K562 (cell line): ENCODE measurements around the gene DUSP5. TPM values are rescaled to one million over a fixed set of nuclear protein-coding genes. Genes with fewer than 3 reads are reported as not detected.

Experiments
- ATAC-seq: fragments of 200-7000 bp; cut with Tn5 transposase; 3 replicates; pipeline ENCODE4 v1.9.1; 2020; ENCODE audit warnings: moderate library complexity
- BruUV-seq: library from RNA; stranded (reverse); fragments of 400-500 nt; replicated peaks from 2 replicates; lab custom pipeline; 2021; lab: Mats Ljungman, UMichigan
- CTCF ChIA-PET: fragments of 300-600 bp; formaldehyde crosslinking; extraction: SDS; loops from one replicate; lab custom pipeline; 2021; ENCODE audit warnings: low intra/inter-chr PET ratio; lab: Yijun Ruan, JAX
- POLR2A ChIA-PET: fragments of 300-600, 350-650 bp; sonication (Branson Sonifier 250); formaldehyde crosslinking; extraction: SDS; loops from one replicate; lab custom pipeline; 2021; ENCODE audit warnings: antibody characterized with exemption, inconsistent platforms; lab: Yijun Ruan, JAX
- DNase-seq, 4 experiments: peaks; one replicate each; pipeline versions ENCODE4 v3.0.0 to v3.0.0-alpha.2; 2011 to 2018; ENCODE audit warnings: low spot score in 3 of 4, mixed read lengths in 3 of 4; ENCODE audit errors: extremely low read depth in 1 of 4
- FAIRE-seq: peaks from 2 replicates; lab custom pipeline; 2011; peaks lifted over from hg19 to GRCh38; lab: Jason Lieb, UNC
- H2AFZ ChIP-seq: 2 replicates; pipeline ENCODE4 v1.6.0; 2011; ENCODE audit warnings: low read depth, low read length, control low read depth, inconsistent platforms
- H3K27ac ChIP-seq: fragments of 200-600 bp; 3 replicates; pipeline ENCODE4 v1.8.0; 2011; ENCODE audit warnings: low read depth, mild to moderate bottlenecking, control low read depth, inconsistent platforms, low read length, moderate library complexity, mixed read lengths; ENCODE audit errors: extremely low read depth
- H3K27me3 ChIP-seq, 2 experiments: fragments of 300-600 bp in 1 of 2; 2 replicates in 1 of 2; 3 replicates in 1 of 2; pipeline versions ENCODE4 v1.6.0 to v1.8.0; 2011; ENCODE audit warnings: inconsistent platforms in 2 of 2, low read length in 2 of 2, mild to moderate bottlenecking in 1 of 2, mixed read lengths in 1 of 2, moderate library complexity in 1 of 2; ENCODE audit not compliant: control insufficient read depth in 2 of 2, insufficient read depth in 2 of 2
- H3K36me3 ChIP-seq: fragments of 300-600 bp; 3 replicates; pipeline ENCODE4 v1.8.0; 2011; ENCODE audit warnings: mild to moderate bottlenecking, low read length, inconsistent platforms; ENCODE audit not compliant: control insufficient read depth, insufficient read depth
- H3K4me1 ChIP-seq, 2 experiments: fragments of 200-600 bp in 1 of 2; replicated peaks in 1 of 2; 2 replicates in 1 of 2; 3 replicates in 1 of 2; pipeline versions ENCODE4 v1.5.1 to v1.8.0; 2011; ENCODE audit warnings: inconsistent platforms in 2 of 2, low read length in 2 of 2, mild to moderate bottlenecking in 1 of 2, mixed read lengths in 1 of 2, moderate library complexity in 1 of 2; ENCODE audit not compliant: control insufficient read depth in 2 of 2, insufficient read depth in 2 of 2
- H3K4me2 ChIP-seq: 2 replicates; pipeline ENCODE4 v1.6.1; 2011; ENCODE audit warnings: low read length, control low read depth, inconsistent platforms, mixed read lengths; ENCODE audit not compliant: insufficient read depth
- H3K4me3 ChIP-seq: fragments of 200-600 bp; sonication (generic), shearing (Covaris generic); 2 replicates; pipeline ENCODE4 v1.5.1; 2016; ENCODE audit warnings: control low read depth, inconsistent platforms
- H3K79me2 ChIP-seq: fragments of 200-600 bp; 3 replicates; pipeline ENCODE4 v1.8.0; 2011; ENCODE audit warnings: low read length, inconsistent platforms; ENCODE audit not compliant: control insufficient read depth, insufficient read depth
- H3K9ac ChIP-seq, 2 experiments: 2 replicates each; pipeline versions ENCODE4 v1.6.0 to v1.6.1; 2011; ENCODE audit warnings: low read depth in 2 of 2, low read length in 2 of 2, control low read depth in 1 of 2, inconsistent platforms in 1 of 2, mild to moderate bottlenecking in 1 of 2, mixed read lengths in 1 of 2; ENCODE audit not compliant: insufficient read depth in 1 of 2
- H3K9me1 ChIP-seq: one replicate; pipeline ENCODE4 v1.6.0; 2011; ENCODE audit warnings: inconsistent platforms, mild to moderate bottlenecking, low read length, moderate library complexity; ENCODE audit not compliant: control insufficient read depth, insufficient read depth
- H3K9me3 ChIP-seq: replicated peaks from 2 replicates; pipeline ENCODE4 v1.5.1; 2011; ENCODE audit warnings: low read depth, low read length, inconsistent platforms; ENCODE audit not compliant: control insufficient read depth, insufficient read depth
- H4K20me1 ChIP-seq: replicated peaks from 2 replicates; pipeline ENCODE4 v1.6.1; 2011; ENCODE audit warnings: low read length, inconsistent platforms, mixed read lengths; ENCODE audit not compliant: control insufficient read depth, insufficient read depth
- CREM ChIP-seq: IDR thresholded peaks from 2 replicates; pipeline ENCODE4 v1.6.1; 2014; ENCODE audit warnings: antibody characterized with exemption, low read depth
- HLTF ChIP-seq: fragments of 450-650 bp; IDR thresholded peaks from 2 replicates; pipeline ENCODE4 v1.6.1; 2016
- KDM5B ChIP-seq: fragments of 200-600 bp; sonication (generic); IDR thresholded peaks from 2 replicates; pipeline ENCODE4 v1.6.1; 2012; ENCODE audit warnings: low read depth, mild to moderate bottlenecking, moderate library complexity, low read length, control low read depth, inconsistent platforms; ENCODE audit not compliant: insufficient replicate concordance
- MXI1 ChIP-seq: IDR thresholded peaks from 2 replicates; pipeline ENCODE4 v1.6.1; 2011; ENCODE audit warnings: low read depth, mild to moderate bottlenecking, improper control_type of control experiment, low read length
- NONO ChIP-seq, 2 experiments: fragments of 200-400 bp in 1 of 2; fragments of 450-650 bp in 1 of 2; formaldehyde crosslinking in 1 of 2; IDR thresholded peaks; 2 replicates each; pipeline ENCODE4 v1.6.1; 2017; ENCODE audit warnings: low read depth in 2 of 2, mild to moderate bottlenecking in 2 of 2, moderate library complexity in 2 of 2, low read length in 1 of 2
- SLC30A9 ChIP-seq: fragments of 250-450 bp; sonication (Bioruptor Pico); IDR thresholded peaks from 2 replicates; pipeline ENCODE4 v1.8.0; 2022; ENCODE audit warnings: mild to moderate bottlenecking, moderate library complexity
- SMARCA5 ChIP-seq: fragments of 450-650 bp; IDR thresholded peaks from 2 replicates; pipeline ENCODE4 v1.6.1; 2016
- SOX6 ChIP-seq: fragments of 450-650 bp; IDR thresholded peaks from 2 replicates; pipeline ENCODE4 v1.6.1; 2014; ENCODE audit warnings: mild to moderate bottlenecking
- ZBED1 ChIP-seq: IDR thresholded peaks from 2 replicates; pipeline ENCODE4 v1.6.1; 2014
- ZBTB8A ChIP-seq: fragments of 450-650 bp; IDR thresholded peaks from 2 replicates; pipeline ENCODE4 v1.6.1; 2018; ENCODE audit warnings: mild to moderate bottlenecking, moderate library complexity; ENCODE audit not compliant: partially characterized antibody
- ZNF134 ChIP-seq: fragments of 250-450 bp; sonication (Bioruptor Pico); conservative IDR thresholded peaks from 2 replicates; pipeline ENCODE4 v1.4.0; 2020
- ZNF143 ChIP-seq: sonication (generic); formaldehyde crosslinking; IDR thresholded peaks from 2 replicates; pipeline ENCODE4 v1.9.0; 2022; ENCODE audit warnings: mild to moderate bottlenecking, missing genetic modification reagents
- ZNF232 ChIP-seq: sonication (generic); formaldehyde crosslinking; IDR thresholded peaks from 2 replicates; pipeline ENCODE4 v1.8.0; 2022; ENCODE audit warnings: mild to moderate bottlenecking, missing genetic modification reagents
- ZNF3 ChIP-seq: fragments of 250-450 bp; sonication (Bioruptor Pico); IDR thresholded peaks from 2 replicates; pipeline ENCODE4 v1.5.0; 2021; ENCODE audit warnings: mild to moderate bottlenecking, moderate library complexity
- ZNF830 ChIP-seq: fragments of 250-450 bp; sonication (Bioruptor Pico); IDR thresholded peaks from 2 replicates; pipeline ENCODE4 v1.5.0; 2021; ENCODE audit warnings: mild to moderate bottlenecking
- whole genome bisulfite sequencing: fragments of 100-300 bp; shearing (Covaris generic); methylation state at CpG from one replicate; pipeline ENCODE4 v1.1.6; 2016; ENCODE audit warnings: low coverage, mixed read lengths; ENCODE audit not compliant: insufficient coverage; ENCODE audit errors: missing lambda C conversion rate; 5-methylcytosine and 5-hydroxymethylcytosine counted together
- in situ Hi-C: fragments of 300-500 bp; cut with MboI; formaldehyde crosslinking; loops from 4 replicates; pipeline ENCODE4 v1.15.0; 2018; ENCODE audit warnings: inconsistent platforms, mixed read lengths
- intact Hi-C: fragments of 100-400 bp; cut with micrococcal nuclease; formaldehyde crosslinking; loops from 2 replicates; pipeline ENCODE4 v1.14.2; 2022
- polyA plus RNA-seq, 8 experiments: library from polyadenylated mRNA; depleted of rRNA in 4 of 8; stranded (reverse) in 5 of 8; unstranded in 3 of 8; fragments of >200 nt; fragmentation: Nextera tagmentation in 2 of 8; fragmentation: Illumina TruSeq in 1 of 8; extraction: Ambion mirVana in 2 of 8; extraction: Trizol in 1 of 8; gene quantifications; 2 replicates each; pipeline versions ENCODE4 v1.2.1 to v1.2.3, GENCODE V29; 2011 to 2014; ENCODE audit warnings: inconsistent platforms in 1 of 8, missing spikeins in 1 of 8
- total RNA-seq, 7 experiments: library from RNA; depleted of rRNA in 6 of 7; stranded (reverse); fragments of >200 nt in 6 of 7; fragmentation: Illumina TruSeq in 2 of 7; extraction: Trizol in 2 of 7; gene quantifications; 2 replicates each; pipeline versions ENCODE4 v1.2.1 to v1.2.3, GENCODE V29; 2011 to 2021; ENCODE audit warnings: low replicate concordance in 1 of 7
- TF ChIP-seq, protein P1 (sequence below): sonication (generic); formaldehyde crosslinking; IDR thresholded peaks from 2 replicates; pipeline ENCODE4 v1.8.1; 2023; ENCODE audit warnings: mild to moderate bottlenecking, missing genetic modification reagents

DUSP5 gene
- total and polyA plus RNA-seq, 9 of the 15 experiments (the other 6 are each of a cell fraction or from before 2014, with no cell fraction given) = 0.49 to 3.4 (median 2.0) TPM

DNA sequence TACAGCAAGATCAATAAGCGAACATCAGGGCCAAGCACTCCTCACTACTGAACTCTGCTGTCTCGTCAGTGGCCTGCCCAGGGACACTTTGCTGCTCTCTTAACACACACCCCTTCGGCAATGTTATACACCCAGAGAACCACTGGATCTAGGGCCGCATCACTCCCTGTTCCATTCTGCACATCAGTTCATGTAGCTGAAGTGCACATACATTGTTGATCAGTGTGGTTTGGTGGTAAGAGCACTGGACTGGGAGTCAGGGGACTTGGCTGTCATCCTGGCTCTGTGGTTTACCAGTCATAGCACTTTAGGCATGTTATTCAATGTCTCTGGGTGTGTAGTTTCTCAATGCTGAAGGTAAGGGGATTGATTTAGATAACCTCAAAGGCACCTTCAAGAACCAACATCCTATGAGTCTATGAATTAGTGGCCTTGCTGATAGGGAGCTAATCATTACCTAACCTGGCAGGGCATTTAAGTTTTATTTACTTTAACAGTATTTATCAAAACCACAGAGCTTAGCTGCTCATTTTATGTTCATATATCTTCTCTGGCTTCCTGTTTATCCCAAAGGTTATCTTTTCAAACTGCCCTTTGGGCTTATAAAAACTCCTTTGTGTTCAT is 24.8 kb downstream of the DUSP5 start:
- H3K4me2 ChIP-seq = no peak overlapping the region
- H3K9me3 ChIP-seq = no peaks in the 10 kb centered on the region
- H3K9me1 ChIP-seq = no peaks in the 10 kb centered on the region
- DNase-seq (no peak), ATAC-seq (no peak), FAIRE-seq (no peak)
- H4K20me1 ChIP-seq = no peaks in the 10 kb centered on the region
- BruUV-seq = no TSS peak
- no peak overlapping the region for H2AFZ ChIP-seq
- no peaks in the 10 kb centered on the region; a peak in 1 of 5 replicates for H3K4me1 ChIP-seq
- ChIA-PET CTCF (no interaction called here), POLR2A (no interaction called here)
- no peak overlapping the region for H3K4me3 ChIP-seq
- H3K27me3 ChIP-seq = peaks cover 0 to 4% of the 10 kb centered on the region in 2 experiments; a peak in 3 of 5 replicates
- no peak for TF ChIP-seq ZNF830 (CRISPR knock-in tag)
- TF ChIP-seq ZNF3 (CRISPR knock-in tag) = no peak
- no peak for TF ChIP-seq HLTF
- TF ChIP-seq SOX6 = no peak
- TF ChIP-seq ZNF232 (CRISPR knock-in tag) = no peak
- H3K9ac ChIP-seq = no peak overlapping the region
- in situ Hi-C loops (no loop called here), intact Hi-C loops (no loop called here)
- no peaks in the 10 kb centered on the region for H3K36me3 ChIP-seq
- H3K79me2 ChIP-seq = no peaks in the 10 kb centered on the region
- H3K27ac ChIP-seq = no peak overlapping the region
- WGBS = 15% methylated on average over 4 of the region's 4 CpGs

DNA sequence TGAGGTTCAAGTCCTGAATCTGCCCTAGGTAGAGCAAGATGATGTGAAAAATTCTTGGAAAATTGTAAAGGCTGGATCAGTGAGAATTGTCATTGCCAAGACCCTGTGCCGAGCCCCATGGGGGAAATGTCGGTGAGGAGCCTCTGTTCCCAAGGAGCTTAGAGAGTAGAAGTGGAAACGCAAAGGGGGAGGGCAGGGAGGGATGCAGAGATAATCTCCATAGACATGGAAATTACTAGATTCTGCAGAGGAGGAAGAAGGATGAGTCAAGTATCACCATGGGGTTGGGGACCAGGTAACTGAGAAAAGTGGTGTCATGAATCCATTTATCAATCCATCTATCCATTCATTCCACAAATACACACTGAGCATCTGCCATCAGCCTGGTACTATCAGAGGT is 26.0 kb downstream of the DUSP5 start:
- peaks cover 0 to 4% of the 10 kb centered on the region in 2 experiments; a peak in 3 of 5 replicates for H3K27me3 ChIP-seq
- no peak overlapping the region for H2AFZ ChIP-seq
- no peak for TF ChIP-seq SMARCA5
- no peak for TF ChIP-seq KDM5B
- TF ChIP-seq ZBED1 = no peak
- no peak for TF ChIP-seq ZBTB8A
- no peak for TF ChIP-seq SLC30A9 (CRISPR knock-in tag)
- TF ChIP-seq CREM = no peak
- no peak for TF ChIP-seq ZNF143
- TF ChIP-seq, protein P1, sequence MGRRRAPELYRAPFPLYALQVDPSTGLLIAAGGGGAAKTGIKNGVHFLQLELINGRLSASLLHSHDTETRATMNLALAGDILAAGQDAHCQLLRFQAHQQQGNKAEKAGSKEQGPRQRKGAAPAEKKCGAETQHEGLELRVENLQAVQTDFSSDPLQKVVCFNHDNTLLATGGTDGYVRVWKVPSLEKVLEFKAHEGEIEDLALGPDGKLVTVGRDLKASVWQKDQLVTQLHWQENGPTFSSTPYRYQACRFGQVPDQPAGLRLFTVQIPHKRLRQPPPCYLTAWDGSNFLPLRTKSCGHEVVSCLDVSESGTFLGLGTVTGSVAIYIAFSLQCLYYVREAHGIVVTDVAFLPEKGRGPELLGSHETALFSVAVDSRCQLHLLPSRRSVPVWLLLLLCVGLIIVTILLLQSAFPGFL (CRISPR knock-in tag) = no peak
- no peak for TF ChIP-seq ZNF134 (CRISPR knock-in tag)
- no peak for TF ChIP-seq NONO (IDR thresholded peaks at IDR 0.05; ENCODE audit: low read depth in 2 of 2, low read length in 1 of 2)
- no peak for TF ChIP-seq MXI1
- TF ChIP-seq, all 486 proteins: peak for 0
- in situ Hi-C loops = no loop called here
- Histone ChIP-seq H3K79me2 (no peaks in the 10 kb centered on the region), H3K9ac (no peak overlapping the region), H4K20me1 (no peaks in the 10 kb centered on the region), H3K9me1 (no peaks in the 10 kb centered on the region), H3K4me3 (no peak overlapping the region), H3K4me1 (no peaks in the 10 kb centered on the region; a peak in 2 of 5 replicates), H3K4me2 (no peak overlapping the region), H3K9me3 (no peaks in the 10 kb centered on the region), H3K27ac (no peak overlapping the region), H3K36me3 (no peaks in the 10 kb centered on the region)
- CTCF ChIA-PET = no interaction called here
- FAIRE-seq = no peak
- WGBS = 0% methylated on average over 3 of the region's 3 CpGs
- POLR2A ChIA-PET = no interaction called here
- no peak for DNase-seq
- intact Hi-C loops = no loop called here
- ATAC-seq = no peak
- no TSS peak for BruUV-seq
